HT1080 (cell line): ENCODE data around the gene MAGEB4. TPM values are rescaled to one million over a fixed set of nuclear protein-coding genes. Genes with fewer than 3 reads are reported as not detected.

Source experiments
- DNase-seq: peaks from one replicate; pipeline ENCODE4 v3.0.0-alpha.2; 2015; ENCODE audit warnings: low read depth
- total RNA-seq: library from RNA; depleted of rRNA; stranded (reverse); fragments of >200 nt; shearing (Covaris generic); gene quantifications from 2 replicates; pipeline ENCODE4 v1.2.3, GENCODE V29; 2014; rRNA removed

The MAGEB4 gene
- total RNA-seq, 1 experiment from 2014 or later = not detected

GRCh38 chrX:30282527-30282926 is 40.7 kb downstream of the MAGEB4 start:
- DNase-seq = no peak

- DNase-seq = peak; percentile 93
Measured at GRCh38 chrX:30283456-30284200, 41.8 kb downstream of the MAGEB4 start.

Other genes starting within 250 kb of the MAGEB4 start
- 122 and 158 TPM in 2 replicates for gene MAGEB2, start 26.4 kb upstream of the MAGEB4 start, total RNA-seq
- not detected in 2 replicates for gene MAGEB3, start 11.3 kb upstream of the MAGEB4 start, total RNA-seq
- gene MAGEB1, start 5.1 kb downstream of the MAGEB4 start, total RNA-seq = not detected in 2 replicates
- gene NR0B1, start 67.4 kb downstream of the MAGEB4 start, total RNA-seq = not detected in 2 replicates